ENCODE data around the gene FOLR1.

Gene FOLR1

DNA sequence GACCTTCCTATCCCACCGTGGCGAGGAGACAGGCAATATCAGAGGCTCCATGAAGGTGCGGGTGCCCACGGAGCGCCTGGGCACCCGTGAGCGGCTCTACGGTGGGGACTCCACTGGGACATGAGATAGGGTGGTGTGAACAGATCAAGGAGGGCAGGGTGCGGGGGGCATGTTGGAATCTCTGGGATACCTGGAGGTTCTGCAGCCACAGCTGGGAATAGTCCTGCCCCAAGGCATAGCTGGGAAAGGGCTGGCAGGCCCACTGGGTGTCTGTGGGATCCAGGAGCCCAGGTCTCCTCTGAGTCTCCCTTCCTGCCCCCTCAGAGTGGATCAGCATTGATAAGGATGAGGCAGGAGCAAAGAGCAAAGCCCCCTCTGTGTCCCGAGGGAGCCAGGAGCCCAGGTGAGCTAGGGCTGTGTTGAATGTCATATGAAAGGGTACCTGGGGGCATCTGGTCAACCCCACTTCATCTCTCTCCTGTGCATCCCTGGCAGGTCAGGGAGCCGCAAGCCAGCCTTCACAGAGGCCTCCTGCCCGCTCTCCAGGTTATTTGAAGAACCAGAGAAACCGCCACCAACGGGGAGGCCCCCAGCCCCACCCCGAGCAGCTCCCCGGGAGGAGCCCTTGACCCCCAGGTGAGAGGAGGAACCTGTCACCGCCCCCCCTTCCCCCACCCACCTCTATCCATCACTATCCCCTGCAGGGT is 43.6 kb downstream of the FOLR1 start:
- no peak for DNase-seq (ENCODE audit: low read depth)

DNA sequence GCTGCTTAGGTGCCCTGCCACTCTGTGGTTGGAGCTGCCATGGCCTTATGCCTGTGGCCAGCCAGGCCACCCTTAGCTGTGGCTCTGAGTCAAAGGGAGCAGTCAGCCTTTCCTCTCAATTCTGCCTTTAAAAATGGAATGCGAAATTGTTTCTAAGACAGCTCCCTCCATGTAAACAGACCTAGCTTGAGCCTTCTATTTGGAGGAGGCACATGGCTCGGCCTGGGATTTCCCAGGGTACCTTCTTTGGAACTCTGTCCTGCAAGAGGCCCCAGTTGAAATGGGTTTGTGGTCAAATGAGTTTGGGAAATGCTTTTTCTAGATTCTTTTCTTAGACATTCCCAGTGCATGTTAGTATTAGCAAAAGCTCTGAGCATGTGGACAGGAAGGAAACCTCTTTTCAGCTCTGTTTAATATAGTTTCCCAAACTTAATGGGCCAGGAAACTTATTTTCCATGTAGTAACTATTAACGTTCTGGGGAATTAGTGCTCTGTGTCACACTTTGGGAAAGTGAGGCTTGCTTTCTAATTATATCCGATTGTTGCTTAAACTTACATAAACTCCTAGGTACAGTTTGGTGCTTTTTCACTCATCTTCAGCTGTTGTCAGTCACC is 44.2 kb downstream of the FOLR1 start:
- DNase-seq (ENCODE audit: low read depth): no peak

DNA sequence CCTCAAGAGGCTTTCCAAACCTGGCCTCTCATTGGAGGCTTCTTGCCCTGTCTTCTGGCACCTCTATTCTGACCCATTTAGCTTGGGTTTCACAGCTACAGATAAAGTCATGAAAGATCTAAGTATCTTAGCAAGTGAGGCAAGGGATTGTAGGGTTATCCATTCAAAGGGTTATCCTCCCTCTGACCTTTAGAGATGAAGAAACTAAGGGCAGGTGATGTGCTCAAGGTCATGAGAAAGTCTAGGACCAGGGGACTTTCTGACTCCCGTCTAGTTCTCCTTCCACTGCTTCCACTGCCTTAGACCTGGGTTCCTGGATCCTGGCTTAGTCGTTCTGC is 44.8 kb downstream of the FOLR1 start:
- DNase-seq (ENCODE audit: low read depth): no peak

DNA sequence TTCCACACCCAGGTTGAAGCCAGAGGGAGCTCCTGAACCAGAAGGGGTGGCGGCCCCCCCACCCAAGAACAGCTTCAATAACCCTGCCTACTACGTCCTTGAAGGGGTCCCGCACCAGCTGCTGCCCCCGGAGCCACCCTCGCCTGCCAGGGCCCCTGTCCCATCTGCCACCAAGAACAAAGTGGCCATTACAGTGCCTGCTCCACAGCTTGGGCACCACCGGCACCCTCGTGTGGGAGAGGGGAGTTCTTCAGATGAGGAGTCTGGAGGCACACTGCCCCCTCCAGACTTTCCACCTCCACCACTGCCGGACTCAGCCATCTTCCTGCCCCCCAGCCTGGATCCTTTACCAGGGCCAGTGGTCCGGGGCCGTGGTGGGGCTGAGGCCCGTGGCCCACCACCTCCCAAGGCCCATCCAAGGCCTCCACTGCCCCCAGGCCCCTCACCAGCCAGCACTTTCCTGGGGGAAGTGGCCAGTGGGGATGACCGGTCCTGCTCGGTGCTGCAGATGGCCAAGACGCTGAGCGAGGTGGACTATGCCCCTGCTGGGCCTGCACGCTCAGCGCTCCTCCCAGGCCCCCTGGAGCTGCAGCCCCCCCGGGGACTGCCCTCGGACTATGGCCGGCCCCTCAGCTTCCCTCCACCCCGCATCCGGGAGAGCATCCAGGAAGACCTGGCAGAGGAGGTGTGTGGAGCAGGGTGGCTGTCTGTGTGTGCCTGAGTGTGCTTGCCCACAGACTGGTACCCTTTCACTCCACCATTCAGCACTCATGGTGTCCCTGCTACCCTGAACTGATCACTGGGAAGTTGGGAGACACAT is 45.4 kb downstream of the FOLR1 start:
- DNase-seq (ENCODE audit: low read depth): no peak

DNA sequence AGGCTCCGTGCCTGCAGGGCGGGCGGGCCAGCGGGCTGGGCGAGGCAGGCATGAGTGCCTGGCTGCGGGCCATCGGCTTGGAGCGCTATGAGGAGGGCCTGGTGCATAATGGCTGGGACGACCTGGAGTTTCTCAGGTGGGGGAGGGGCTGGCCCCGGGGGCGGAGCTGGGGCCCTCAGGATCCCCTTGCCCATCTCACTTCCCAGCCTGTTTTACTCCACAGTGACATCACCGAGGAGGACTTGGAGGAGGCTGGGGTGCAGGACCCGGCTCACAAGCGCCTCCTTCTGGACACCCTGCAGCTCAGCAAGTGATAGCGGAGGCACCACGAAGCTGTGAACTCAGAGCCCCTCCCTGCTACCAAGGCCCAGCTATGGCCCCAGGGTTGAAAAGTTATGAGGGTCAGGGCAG is 46.1 kb downstream of the FOLR1 start:
- DNase-seq (ENCODE audit: low read depth): no peak

DNA sequence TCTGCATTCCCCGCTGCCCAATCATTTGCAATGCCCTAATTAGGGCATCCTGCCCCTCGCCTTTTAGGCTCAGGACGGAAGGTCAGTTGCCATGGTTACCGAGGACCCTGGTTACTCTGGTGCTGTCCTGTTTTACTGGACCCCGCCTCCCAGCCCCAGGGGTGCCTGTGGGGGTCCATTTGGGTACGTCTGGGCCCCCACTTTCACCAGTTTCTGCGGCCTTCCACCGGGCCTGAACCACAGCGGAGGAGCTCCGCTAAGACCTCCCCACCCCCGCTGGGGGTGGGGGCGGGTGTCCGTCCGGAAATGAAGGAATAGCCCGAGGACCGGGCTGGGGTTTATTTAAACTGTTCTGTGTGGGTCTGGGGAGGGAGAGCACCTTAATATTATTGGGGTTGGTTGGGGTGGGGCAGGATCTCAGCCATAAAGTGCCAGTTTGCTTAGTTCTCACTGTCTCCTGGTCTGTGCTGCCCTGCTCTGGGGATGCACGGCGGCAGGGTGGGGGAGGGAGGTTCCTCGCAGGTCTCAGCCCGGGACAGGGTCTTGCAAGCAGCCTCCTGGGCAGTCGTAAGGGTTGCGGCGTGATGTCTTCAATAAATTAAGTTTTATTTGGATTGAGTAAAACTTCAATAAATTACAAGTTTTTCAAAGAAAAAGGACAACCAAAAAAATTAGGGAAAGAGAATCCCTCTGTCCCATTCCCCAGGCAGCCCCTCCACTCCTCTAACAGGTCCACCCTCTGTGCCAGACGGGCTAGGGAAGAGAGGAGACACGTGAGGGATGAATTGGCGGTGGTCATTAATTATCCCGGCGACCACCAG is 46.8 kb downstream of the FOLR1 start:
- DNase-seq (ENCODE audit: low read depth): no peak

DNA sequence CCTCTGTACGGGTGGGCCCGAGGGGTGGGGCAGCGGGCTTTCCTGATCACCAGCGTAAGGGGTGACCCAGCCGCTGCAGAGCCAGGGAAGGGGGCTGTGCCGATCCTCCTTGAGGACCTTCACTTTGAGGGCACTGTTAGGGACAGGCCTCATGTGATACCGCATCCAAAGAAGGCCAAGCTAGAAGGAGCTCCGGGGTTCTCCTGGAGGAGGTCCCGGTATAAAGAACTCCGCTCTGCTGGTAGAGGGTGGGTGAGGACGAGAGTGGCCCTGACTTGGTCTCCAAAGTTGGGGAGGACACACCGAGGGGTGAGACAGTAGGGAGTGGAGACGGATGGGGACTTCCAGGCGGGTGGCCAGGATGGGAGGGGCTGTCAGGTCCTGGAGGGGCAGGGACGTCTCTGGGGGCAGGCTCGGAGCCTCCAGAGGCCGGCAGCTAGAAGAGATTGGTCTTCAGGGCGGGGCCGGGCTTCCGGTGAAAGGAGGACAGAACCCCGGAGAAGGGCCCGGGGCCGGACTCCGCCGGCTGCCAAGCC is 47.4 kb downstream of the FOLR1 start:
- no peak for DNase-seq (ENCODE audit: low read depth)

DNA sequence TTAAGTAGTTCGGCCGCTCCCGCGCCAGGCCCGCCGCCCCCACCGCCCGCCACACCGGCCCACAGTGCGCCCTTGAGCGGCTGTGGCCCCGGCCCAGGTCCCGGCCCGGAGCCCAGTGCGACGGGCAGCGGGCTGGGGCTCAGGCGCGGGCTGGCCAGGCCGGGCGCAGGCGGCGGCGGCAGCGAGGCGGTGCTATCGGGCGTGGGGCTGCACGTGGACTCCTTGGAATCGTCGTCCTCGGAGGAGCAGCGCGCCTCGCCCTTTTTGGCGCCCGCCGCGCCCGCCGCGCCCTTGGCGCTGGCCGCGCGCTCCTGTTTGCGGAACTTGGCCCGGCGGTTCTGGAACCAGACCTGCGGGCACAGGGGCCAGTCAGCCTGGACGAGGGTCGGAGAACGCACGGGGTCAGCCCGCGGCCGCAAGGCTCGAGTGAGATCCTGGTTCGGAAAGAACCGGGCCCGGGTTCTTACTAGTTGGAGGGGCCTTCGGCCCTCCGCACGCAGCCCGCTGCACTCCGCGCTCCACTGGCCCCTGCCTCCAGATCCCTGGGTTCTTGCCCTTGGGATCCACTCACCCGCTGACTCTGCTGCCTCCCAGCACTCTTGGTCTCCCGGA is 48.0 kb downstream of the FOLR1 start:
- DNase-seq (ENCODE audit: low read depth): no peak

DNA sequence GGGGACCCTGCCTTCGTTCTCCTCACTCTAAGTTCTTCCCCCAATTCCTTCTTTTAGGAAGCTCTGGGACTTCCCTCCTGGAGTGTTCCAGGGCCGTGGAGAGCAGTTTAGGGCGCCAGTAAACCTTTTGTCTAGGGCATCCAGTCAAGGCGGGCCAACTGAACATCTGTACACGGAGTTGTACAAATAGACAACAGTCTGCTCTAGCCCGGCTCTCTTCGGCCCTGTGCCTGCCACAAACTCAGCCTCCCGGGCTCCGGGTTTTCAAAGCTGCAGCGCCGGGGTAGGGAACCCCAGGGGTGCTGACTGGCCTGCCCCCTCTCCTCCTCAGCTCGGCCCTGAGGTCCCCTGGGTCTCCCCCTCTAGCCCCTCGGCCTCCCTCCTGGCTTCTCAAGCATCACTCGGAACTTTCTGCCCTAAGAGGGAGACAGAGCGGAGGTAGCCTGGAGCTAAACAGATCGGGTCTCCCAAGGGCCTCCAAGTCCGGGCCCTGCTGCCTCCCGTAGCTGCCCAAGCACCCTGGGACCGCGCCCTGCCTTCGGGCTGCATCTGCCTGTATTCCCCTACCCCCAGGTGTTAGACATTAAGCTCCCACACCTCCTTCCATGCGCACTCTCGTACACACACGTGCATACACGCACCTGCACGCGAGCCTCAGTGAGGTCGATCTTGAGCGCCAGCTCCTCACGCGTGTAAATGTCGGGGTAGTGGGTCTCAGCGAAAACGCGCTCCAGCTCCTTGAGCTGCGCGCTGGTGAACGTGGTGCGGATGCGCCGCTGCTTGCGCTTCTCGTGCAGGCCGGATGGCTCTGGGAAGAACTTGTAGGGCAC is 48.7 kb downstream of the FOLR1 start:
- no peak for DNase-seq (ENCODE audit: low read depth)

DNA sequence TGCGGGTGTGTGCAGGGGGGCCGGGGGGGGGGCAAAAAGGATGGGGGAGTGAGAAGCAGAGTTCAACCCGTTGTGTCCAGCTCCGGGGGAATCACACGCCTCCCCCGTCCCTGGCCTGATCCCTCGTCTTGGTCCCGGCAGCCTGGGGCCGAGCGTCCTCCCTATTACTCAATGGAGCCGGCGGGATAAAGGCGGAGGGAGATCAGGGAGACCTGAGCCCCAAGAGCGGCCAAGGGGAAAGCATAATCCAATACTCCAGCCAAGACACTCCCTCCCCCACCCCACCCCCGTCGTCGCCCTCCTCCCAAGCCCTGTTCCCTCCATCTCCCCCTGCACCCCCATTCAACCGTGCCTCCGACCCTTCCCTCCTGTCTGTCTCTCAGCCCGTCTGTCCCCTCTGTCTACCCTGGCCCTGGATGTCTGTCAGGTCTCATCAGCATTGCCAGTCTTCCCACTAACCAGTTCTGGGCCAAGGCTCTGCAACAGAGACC is 49.4 kb downstream of the FOLR1 start:
- DNase-seq (ENCODE audit: low read depth): no peak

DNA sequence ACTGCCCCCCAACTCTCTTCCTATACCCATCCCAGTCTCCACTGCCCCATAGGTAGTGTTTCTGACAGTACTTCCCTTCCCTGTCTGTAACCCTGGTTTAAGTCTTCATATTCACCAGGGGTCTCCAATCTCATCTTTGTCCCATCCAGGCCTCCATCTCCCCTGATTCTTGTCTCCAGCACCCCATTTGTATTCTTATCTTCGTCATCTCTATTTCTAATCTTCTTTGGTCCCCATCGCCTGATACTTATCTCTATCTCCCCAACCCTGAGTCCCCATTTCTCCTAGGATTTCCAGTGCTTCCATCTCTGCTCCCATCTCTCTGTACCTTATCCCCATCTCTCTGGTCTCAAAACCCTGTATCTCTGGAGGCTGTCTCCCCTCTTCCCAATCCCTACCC is 50.2 kb downstream of the FOLR1 start:
- DNase-seq (ENCODE audit: low read depth): no peak

DNA sequence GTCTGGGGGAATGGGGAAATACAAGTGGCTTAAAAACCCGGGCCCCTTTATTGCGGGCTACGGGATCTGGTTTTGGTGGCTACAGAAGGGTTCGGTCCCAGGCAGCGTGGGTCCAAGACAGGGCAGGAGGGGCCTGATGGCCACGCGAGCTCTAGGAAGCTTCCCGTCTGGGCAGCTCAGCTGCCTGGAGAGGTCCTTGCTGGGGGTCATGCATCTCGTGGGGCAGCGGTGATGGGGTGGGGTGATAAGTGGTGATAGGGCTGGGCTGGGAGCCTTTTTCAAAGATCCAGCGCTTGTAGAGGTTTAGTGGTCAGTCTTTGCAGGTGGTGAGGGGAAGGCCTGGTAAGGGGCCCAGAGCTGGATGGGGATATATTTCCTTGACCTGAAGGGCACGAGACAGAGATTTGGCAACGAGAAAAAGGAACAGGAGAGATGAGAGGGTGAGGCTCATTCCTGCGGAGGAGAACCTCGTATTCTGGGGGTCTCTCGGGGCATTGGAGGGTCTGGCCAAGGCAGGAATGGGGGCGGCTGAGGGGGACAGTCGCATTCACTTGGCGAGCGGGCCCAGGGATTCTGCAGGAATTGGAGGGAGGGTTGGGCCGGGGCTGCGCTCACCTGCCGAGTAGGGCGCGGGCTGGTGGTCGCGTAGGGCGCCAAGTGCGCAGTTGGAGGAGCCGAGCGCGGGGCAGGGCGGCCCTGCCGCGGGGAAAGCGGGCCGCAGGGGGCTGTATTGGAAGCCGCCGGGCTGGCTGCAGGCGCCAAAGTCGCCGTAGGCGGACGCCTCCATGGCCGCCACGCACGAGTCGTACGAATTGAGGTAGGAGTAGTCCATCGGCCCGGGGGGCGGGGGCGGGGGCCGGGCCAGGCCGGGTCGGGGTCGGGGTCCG is 51.5 kb downstream of the FOLR1 start:
- DNase-seq (ENCODE audit: low read depth): no peak

DNA sequence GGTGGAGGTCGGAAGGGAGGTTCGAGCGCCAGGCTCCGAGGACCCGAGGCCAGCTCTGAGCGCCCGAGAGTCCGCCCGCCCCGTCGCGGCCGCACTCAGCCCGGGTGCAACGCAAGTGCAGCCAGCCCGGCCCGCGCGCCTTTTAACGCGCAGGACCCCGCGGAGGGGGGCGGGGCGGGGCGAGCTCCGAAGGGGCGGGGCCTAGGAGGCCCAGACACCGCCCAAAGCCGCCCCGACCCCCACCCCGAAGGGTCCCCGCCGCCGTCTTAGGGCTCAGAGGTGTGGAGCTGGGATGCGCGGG is 52.1 kb downstream of the FOLR1 start, which contains the start of gene PHOX2A:
Gene PHOX2A, minus strand, starts transcription at position 117 of the 301 bp plus-strand sequence. CDS start 172 bp downstream, outside the sequence.
- DNase-seq (ENCODE audit: low read depth): no peak

DNA sequence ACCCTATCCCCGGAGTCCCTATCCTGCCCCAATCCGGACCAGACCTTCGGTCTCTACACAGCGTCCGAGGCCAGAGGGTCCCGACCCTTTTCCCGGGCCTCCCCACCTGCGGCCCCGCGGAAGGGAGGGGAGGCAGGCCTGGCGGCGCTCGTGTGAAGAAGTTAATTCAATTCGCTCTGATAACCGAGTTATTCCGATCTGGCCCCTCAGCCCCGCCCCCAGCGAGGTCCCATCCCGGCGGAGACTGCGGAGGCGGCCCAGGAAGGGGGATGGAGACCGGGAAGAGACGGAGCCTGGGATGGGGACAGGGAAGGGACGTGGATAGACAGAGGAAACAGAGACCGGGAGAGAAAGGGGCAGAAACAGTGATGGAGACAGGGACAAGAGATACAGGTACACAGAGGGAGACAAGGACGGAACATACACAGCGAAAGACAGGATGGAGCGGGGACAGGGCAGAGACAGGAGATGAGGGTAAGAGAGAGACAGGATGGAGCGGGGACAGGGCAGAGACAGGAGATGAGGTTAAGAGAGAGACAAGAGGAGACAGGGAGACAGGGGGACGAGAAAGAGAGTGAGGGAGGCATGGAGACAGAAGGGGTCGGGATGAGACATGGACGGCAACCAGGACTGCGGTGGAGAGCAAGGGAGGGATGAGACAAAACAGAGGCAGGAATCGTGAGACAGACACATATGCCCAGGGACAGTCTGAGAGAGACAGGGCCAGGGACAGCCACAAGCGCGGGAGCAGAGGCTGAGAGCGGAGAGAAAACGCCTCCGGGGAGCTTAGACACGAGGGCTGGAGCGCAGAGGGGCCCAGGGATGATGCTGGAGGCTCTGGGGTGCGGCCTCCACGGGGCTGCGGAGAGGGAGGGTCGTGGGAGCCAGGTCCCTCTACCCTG is 52.7 kb downstream of the FOLR1 start:
- DNase-seq (ENCODE audit: low read depth): no peak

DNA sequence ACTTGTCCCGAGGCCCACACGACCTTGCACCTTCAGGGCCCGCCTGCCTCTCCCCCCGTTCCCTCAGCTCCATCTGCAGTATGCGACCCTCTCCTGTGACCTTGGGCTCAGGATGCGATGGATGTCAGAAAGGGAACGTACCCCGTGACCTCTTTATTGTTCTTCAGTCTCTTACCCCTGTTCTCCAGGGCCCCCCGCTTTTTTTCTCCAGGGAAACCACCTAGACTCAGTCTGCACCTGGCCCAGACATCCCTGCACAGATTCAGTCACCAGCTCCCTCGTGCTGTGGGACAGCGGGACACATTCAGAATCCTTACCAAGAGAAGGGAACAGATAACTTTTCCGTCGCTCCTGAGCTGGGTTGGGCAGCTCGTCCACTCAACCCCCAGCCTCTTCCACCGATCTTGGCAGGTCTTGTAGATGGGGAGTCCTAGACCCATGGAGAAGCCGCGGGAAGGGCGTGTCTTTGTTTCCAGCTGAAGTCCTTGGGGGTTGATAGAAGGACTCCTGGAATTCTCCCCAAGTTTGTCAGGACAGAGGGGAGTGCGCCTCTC is 53.4 kb downstream of the FOLR1 start:
- no peak for DNase-seq (ENCODE audit: low read depth)

Data from stimulated activated CD8-positive, alpha-beta memory T cell treated with anti-CD3 and anti-CD28 coated beads, Interleukin-12 subunit alpha, Interleukin-12 subunit beta, amount 100 ng/mL, for 1 hour (primary cell).